Ammon's horn (tissue), 1 donor: ENCODE data around the gene GAREM2.
A peak's percentile ranks its signal among the peaks of the same experiment; 100 is the strongest.

Experiments
- DNase-seq: peaks from one replicate; pipeline ENCODE4 v3.0.0-alpha.2; 2016; ENCODE audit warnings: low spot score

The GAREM2 gene

DNA sequence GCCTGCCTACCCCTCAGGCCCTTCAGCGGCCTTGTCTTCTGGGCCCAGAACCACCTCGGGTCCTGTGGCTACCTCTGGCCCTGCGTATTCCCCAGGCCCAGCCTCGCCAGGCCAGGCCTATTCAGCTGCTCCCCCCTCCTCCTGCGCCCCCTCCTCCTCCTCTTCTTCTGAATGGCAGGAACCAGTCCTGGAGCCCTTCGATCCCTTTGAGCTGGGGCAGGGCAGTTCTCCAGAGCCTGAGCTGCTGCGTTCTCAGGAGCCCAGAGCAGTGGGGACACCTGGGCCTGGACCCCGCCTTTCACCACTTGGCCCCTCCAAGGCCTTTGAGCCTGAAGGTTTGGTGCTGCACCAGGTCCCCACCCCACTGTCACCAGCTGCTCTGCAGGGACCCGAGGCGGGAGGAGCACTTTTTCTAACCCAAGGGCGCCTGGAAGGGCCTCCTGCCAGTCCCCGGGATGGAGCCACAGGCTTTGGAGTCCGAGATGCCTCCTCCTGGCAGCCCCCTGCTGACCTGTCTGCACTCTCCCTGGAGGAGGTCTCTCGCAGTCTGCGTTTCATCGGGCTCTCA lies 14.7 kb downstream of the GAREM2 start:
- no peak for DNase-seq

DNA sequence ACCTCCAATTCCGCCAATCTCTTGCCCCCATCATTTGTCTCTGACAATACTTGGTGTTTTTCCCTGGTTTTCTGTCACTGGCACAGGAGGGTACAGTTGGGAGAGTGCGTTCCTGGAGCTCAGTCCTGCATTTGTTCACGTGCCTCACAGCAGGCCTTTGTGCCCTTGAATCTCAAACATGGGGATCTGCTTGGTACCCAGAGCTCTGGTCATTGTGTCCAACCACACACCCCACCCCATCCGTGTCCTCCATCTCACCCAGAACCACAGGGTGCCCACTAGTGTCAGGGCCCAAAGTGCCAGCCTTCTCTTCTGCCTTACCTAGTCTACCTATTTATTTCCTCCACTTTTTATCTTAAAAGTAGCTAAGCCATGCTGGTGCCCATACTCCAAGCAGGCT lies 16.2 kb downstream of the GAREM2 start:
- no peak for DNase-seq

DNA sequence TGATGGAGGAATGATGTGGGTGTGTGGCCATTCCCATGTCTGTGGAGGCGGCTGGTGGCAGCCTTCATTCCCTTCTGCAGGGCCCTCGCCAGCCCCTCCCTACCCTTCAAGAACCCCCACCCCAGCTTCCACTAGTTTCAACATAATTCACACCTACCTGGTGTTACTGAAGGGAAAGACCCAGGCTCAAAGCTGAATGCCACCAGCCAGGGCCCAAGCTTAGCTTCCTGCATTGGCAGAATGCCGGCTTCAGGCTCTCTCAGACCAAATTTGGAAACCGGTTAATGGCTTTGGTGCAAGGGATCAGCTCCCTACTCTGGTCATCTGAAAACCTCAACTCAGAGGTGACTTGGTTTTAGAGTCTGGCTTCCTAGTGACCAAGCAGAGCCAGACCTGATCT lies 16.9 kb downstream of the GAREM2 start:
- no peak for DNase-seq

DNA sequence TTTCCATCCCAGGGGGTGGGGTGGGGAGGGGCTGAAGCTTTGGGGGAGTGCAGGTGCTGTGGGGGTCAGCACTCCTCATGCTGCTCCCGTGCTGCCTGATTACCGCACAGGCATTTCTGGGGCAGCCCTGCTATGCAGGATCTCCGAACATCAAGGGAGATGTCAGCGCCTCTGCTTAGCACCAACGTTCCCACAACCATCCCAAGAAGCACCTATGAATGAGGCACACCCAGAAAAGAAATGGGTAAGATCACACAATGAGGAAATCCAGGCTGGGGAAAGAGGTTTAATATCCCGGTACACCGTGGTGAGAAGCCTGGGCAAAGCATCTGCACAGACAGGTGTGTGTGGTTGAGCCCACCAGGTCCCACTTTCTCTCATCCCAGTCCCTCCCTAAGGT lies 17.5 kb downstream of the GAREM2 start:
- no peak for DNase-seq

DNA sequence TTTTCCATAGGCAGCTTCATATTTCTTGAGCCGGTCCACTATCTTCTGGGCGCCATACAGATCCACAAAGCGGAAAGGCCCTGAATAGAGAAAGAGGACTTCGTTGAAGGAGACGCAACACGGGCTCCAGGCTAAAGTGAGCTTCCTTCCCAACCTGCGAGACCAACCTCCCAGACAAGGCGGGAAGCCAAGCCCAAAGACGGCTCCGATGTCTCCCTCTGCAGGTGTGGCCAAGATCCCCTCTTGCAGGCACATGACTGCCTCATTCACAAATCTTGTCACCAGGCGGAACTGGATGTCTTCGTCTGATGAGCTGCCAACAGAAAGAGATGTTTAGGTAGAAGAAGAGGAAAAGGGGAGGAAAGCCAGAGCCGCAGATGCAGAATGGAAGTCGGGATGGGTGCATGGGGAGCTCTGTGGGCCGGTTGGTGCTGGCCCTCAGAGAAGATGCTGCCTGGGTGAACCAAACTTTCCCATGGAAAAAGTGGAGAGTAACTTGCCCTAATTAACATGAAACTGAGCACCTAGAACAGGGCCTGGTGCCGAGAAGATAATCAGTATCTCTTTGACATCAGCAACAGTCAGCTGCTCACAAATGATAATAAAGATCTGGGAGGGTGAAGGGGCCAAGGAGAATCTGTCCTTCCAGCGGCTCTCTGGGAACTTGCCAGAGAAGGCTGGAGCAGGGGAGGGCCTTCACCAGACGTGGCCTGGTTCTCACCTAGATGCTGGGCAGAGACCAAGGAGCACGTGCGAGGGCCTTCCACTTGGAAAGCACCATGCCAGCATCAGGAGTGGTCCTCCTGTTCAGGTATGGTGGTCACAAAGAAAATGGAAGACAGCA lies 18.6 kb downstream of the GAREM2 start:
- DNase-seq, result no peak

DNA sequence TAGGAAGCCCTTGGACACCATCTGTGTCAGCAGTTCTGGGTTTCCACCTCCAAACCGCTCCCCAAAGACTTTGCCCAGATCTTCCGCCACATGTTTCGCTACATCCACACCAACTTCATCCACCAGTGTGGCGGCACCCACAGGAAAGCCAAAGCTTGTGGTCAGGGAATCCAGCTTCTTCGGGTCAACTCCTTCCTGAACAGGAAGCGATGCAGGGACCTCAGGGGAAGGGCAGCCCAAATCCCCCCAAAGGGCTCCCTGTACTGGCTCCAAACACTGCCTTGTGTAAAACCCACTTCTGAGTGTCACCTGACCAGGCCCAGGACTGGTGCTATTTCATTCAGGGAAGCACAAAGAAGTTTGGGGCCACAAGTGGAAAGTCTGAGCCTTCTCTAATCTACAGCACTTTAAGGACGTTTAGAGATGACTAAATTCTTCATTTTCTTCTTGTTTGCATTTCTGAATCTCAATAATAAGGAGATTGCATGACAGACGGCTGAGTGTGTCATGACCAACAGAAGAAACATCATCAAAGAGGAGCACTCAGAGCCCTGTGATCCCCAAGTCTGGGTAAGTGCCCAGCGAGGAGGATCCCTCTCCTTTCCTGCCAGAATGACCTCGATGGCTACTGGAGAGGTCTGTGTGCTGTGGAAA lies 20.8 kb downstream of the GAREM2 start:
- no peak for DNase-seq

DNA sequence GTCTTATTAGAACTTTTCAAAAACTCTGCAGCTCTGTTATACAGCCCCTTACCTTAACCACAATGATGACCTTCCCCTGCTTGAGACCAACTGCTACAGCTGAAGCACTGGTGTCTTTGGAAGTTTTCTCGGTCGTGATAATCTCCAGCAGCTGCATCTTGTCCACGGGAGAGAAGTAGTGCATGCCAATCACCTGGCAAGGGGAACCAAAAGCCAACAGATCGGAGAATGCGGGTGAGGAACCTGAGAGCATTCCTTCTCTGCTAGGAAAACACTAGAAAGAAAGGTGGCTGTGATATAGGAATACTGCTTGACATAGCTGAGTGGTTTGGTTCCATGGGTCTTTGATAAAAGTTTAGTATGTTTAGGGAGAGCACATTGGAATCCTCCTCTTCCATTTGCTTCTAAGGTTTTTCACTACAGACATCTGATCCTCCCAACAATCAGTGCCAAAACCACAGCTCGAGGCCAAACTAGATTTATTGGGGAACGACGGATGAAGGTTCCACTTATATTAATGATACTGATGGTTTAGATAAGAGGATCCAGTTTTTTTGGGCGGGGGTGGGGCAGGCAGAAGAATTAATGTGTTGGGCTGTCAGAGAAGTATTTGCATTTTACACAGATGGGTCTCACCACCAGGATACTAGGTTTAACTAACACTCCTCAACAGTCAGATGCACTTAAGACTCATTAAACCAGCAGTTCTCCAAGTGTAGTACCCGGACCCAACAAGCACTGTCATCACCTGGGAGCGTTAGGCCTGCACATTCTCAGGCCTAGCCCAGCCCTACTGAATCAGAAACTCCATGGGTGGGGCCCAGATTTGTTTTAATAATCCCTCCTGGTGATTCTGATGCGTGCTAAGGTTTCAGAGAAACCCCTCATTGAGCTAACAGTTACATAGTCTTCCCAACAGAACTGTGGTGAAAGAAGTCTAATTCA lies 22.4 kb downstream of the GAREM2 start:
- DNase-seq, result no peak

DNA sequence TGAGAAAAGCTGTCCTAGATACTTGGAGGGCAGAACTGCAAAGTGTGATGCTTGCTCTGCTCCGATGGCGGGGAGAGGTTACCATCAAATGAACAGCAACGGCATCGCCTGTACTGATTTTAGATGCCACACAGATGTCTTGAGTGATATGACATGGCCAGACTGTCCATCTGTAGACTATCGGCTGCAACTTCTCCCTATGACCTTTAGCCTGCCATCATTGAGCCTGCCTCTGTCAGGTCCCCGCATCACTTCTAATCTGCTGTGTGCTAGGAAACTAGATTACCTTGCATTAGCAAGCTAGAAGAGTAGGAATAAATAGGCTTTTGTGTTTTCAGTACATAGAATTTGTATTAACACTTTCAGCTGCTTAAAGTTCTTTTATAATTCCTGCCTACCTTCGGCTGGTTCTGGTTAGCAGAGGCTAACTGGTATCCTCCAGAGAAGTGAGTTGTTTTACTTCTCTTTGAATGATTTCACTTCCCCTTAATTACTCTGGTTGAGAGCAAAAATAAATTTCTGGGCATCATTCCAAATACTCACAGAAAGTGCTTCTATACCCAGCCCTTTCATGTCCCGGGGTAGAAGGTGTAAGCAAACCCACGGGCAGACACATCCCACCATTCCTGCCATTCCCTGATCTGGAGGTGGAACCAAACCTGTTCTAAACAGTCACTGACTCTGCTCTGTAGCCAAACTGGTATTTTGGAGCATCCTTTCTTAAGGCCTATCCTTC lies 24.0 kb downstream of the GAREM2 start:
- no peak for DNase-seq

DNA sequence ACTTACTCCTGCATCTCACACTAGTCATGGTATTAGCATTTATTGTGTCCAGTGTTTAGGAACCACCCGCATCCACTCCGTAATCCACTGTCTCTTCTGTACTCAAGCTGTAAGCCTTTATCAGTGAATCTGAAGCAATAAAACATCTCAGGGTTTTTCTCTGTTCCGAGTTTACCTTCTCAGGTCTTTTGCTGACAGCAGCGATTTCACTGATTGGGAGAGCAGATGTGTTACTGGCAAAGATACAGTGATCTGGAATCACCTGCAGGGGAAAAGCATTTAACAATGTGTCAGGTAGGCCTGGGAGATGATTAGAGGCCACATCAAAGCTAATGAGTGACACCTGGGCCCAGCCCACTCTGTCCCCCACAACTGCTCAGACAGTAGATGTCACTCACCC lies 24.6 kb downstream of the GAREM2 start:
- no peak for DNase-seq

DNA sequence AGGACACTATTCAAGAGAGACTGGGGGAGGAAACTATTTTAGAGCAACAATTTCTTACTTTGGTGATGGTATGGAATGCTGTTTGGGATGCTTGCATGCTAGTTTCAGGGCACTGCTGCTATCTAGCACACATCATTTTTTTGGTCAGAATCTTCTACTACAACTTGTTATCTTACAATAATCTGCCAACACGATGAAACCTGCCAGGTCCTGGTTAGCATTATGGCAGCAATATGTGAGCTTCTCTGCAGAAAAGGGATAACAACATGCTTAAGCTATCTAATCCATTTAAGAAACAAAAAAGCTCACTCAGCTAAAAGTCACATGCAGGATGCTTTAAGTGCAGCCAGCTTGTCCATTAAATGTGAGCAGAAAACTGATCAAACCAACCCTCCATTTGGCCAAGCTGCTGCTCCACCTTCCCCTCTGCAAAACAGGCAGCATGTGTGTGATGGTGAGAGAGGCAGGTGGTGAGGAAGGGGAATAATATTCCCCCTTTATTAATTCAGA lies 30.1 kb downstream of the GAREM2 start:
- DNase-seq, result no peak

DNA sequence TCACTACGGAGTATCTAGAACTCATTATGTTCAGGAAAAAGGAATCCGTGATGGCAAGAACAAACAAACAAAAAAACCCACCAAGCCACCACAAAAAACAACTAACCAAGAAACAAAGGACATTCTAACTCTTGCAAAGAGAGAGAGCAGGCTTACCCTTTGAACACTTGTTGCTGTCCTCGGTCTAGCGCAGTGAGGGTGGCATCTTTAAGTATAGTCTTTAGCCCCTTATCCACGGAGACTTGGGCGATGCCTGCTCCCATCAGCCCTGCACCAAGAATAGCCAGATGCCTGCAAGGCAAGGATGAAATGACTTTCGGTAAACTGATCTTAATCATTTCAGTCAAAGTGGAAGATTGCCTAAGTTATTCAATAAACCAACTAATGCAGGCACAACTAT lies 31.0 kb downstream of the GAREM2 start:
- no peak for DNase-seq

DNA sequence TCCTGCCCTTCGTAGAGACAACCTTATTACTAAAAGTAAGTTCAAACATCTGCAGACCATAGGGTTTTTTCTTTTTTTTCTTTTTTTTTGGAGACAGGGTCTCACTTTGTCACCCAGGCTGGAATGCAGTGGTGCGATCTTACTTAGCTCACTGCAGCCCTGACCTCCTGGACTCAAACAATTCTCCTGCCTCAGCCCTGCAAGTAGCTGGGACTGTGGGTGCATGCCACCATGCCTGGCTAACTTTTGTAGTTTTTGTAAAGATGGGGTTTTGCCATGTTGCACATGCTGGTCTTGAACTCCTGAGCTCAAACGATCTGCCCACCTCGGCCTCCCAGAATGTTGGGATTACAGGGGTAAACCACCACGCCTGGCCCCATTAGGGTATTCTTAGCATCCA lies 39.1 kb downstream of the GAREM2 start:
- no peak for DNase-seq

DNA sequence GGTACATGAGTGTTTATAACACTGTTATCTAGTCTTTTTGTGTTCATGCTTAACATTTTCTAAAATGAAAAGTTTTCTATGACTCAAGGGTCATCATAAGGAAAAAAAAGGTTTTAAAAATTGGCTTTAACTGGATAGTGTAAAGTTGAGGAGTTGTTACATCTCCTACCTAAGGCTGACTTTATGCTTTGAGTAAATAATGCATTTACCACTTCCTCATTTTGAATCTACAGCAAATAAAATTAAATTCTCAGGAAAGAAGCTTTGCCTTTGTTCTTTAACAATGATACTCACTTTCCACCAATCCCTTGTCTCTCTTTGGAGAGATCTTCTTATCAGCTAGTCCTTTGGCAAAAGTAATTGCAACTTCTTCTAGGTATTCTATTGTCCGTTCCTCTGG lies 41.9 kb downstream of the GAREM2 start:
- DNase-seq, result no peak

DNA sequence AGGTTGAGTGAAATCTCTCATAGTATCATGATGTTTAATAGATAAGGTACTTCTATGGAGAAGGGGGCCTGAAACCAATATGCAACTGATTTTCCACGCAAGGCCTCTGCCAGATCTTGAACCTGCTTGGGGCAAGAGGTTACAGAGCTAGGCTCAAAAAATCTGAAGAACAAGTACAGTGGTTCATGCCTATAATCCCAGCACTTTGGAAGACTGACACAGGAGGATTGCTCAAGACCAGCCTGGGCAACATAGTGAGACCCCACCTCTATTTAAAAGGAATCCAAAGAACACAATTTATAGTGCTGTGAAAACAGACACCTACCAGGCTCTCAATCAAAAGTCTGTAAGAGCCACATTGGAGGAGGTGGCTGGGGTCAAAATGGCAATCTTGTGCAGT lies 42.9 kb downstream of the GAREM2 start:
- no peak for DNase-seq

DNA sequence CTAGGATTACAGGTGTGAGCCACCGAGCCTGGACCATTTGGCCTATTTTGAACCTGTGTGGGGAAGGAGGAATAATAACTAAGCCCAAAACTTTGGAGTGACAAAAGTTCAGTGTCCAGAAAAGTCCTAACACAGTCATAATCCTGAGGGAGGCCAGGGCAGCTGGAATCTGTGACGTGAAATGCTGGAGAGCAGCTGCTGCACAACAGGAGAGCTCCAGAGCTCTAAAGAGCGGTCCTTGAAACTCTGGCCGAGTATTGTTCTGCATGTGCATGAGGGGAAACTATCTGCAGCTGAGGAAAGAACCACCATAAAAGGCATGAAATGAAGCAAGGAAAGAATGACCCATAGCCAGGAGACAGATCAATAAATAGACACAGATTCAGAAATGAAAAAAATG lies 43.7 kb downstream of the GAREM2 start:
- no peak for DNase-seq

DNA sequence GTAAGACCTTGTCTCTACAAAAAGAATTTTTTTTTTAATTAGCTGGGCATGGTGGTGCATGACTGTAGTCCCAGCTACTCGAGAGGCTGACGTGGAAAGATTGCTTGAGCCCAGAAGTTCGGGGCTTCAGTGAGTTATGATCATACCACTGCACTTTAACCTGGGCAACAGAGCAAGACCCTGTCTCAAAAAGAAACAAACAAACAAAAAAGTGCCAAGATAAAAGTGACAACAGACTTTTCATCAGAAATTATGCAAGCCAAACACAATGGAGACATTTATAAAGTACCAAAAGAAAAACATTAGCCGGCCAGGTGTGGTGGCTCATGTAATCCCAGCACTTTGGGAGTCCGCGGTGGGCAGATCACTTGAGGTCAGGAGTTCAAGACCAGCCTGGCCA lies 44.8 kb downstream of the GAREM2 start:
- no peak for DNase-seq

DNA sequence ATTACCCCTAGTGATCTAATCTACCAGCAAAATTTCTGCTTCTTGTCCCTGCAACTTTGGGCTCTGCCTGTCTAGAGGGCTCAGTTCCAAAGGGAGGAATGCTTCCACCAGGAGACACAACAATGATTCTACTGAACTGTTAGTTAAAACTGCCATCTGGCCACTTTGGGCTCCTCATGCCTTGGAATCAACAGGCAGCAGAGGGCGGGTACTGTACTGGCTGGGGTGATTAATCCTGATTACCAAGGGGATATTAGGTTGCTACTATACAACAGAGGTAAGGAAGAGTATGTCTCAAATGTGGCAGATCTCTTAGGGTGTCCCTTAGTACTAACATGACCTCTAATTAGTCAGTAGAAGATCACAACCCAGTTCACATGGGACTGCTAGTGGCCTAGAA lies 50.1 kb downstream of the GAREM2 start:
- peak; percentile 48 for DNase-seq

DNA sequence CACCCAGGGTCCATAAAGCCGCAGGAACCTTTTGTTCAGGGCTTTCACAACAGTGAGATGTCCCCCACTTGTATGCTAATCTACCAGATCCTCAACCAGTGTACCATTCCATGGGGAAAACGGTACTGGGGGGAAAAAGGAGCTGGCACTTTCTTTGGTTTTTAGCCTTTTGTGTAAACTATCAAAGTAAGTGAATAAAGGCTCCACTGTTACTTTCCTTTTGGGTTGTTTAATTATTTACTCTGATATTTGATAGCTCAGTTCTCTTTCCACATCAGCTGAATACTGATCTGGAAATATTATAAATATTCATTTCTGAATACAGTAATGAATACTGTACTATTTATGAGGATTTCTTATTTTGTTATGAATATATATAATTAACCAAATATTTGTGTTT lies 51.2 kb downstream of the GAREM2 start:
- no peak for DNase-seq

DNA sequence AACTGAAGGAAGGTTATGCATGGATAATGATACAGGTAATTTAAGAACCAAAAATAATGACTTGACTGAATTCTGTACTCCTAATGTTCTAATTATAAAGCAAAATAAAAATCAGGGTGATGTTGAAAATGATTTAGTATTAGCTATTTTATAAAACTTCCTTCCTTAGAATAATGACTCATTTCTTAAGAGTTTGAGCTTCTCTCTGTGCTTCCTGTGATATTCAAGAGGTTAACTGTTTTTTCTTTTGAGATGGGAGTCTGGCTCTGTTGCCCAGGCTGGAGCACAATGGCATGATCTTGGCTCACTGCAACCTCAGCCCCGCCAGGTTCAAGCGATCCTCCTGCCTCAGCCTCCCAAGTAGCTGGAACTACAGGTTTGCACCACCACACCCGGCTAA lies 56.7 kb downstream of the GAREM2 start:
- no peak for DNase-seq

DNA sequence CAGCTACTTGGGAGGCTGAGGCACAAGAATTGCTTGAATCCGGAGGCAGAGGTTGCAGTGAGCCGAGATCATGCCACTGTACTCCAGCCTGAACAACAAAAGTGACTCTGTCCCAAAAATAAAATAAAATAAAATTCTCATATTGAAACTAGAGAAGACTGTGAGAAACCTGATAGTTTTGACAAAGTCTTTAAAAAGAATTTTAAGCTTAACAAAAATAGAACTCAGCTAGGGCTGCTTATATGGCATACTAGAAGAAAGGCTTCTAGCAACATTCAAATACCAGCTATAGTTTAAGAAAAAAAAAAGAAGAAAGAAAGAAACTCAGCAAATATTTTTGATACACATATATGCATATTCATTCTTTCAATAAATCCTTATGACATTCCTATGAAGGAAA lies 57.9 kb downstream of the GAREM2 start:
- DNase-seq, result no peak

DNA sequence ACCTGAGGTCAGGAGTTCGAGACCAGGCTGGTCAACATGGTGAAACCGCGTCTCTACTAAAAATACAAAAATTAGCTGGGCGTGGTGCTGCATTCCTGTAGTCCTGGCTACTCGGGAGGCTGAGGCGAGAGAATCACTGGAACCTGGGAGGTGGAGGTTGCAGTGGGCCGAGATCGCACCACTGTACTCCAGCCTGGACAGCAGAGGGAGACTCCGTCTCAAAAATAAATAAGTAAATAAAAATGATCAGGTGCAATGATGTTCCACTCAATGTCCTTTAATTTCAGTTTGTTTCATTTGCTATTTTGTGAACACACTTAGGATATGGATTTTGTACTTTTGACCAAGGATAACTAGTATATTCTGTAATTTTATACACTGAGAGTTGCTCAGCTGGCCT lies 62.2 kb downstream of the GAREM2 start:
- DNase-seq, result no peak
